HG03103 (cell line): ENCODE results near the gene GALNT2.

Experiments
- ATAC-seq: cut with Tn5 transposase; IDR thresholded peaks from one replicate; pipeline ENCODE4 v1.9.1; 2021; ENCODE audit warnings: low read depth; ENCODE audit not compliant: unreplicated experiment

The GALNT2 gene

GRCh38 chr1:230197644-230198567 is 130.9 kb downstream of the GALNT2 start:
- no peak for ATAC-seq

GRCh38 chr1:230199034-230199433 is 132.0 kb downstream of the GALNT2 start:
- ATAC-seq = no peak

- no peak for ATAC-seq
Observed at GRCh38 chr1:230199554-230199953, 132.5 kb downstream of the GALNT2 start.

GRCh38 chr1:230200276-230200675 is 133.2 kb downstream of the GALNT2 start:
- ATAC-seq = no peak

- ATAC-seq = no peak
Observed at GRCh38 chr1:230201445-230201844, 134.4 kb downstream of the GALNT2 start.

GRCh38 chr1:230204842-230205241 is 137.8 kb downstream of the GALNT2 start:
- ATAC-seq = no peak

- ATAC-seq = no peak
Observed at GRCh38 chr1:230205719-230206198, 138.7 kb downstream of the GALNT2 start.

- no peak for ATAC-seq
Observed at GRCh38 chr1:230206207-230206606, 139.2 kb downstream of the GALNT2 start.

GRCh38 chr1:230206976-230207375 is 139.9 kb downstream of the GALNT2 start:
- ATAC-seq = no peak

GRCh38 chr1:230207598-230207997 is 140.6 kb downstream of the GALNT2 start:
- ATAC-seq = no peak

GRCh38 chr1:230208619-230209261 is 141.7 kb downstream of the GALNT2 start:
- peak; percentile 45 for ATAC-seq

- ATAC-seq = no peak
Observed at GRCh38 chr1:230210326-230210980, 143.4 kb downstream of the GALNT2 start.

GRCh38 chr1:230210981-230211336 is 143.9 kb downstream of the GALNT2 start:
- no peak for ATAC-seq

GRCh38 chr1:230211436-230212145 is 144.6 kb downstream of the GALNT2 start:
- ATAC-seq = no peak

- peak; percentile 38 for ATAC-seq
Observed at GRCh38 chr1:230212405-230212936, 145.4 kb downstream of the GALNT2 start.

GRCh38 chr1:230215031-230215430 is 148.0 kb downstream of the GALNT2 start:
- no peak for ATAC-seq

GRCh38 chr1:230215529-230215928 is 148.5 kb downstream of the GALNT2 start:
- no peak for ATAC-seq

GRCh38 chr1:230216896-230217295 is 149.9 kb downstream of the GALNT2 start:
- no peak for ATAC-seq

- no peak for ATAC-seq
Observed at GRCh38 chr1:230218667-230219066, 151.6 kb downstream of the GALNT2 start.
